ENCODE data around the gene RAB5B.

DNA sequence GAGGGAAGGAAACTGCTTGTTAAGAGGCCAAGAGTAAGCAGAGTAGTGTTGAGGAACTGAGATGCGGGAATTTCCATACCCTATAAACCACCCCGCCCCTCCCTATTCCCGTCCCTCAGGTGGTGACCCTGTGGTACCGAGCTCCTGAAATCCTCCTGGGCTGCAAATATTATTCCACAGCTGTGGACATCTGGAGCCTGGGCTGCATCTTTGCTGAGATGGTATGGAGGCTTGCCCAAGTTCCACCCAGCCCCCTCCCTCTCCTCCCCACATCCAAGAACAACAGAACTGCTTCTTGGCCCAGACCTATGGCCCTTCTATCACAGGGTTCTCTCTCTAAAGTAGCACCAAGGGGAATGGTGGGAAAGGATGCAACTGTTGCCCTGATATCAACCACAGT, 4.5 kb upstream of the RAB5B start:
- TF ChIP-seq, protein P1, sequence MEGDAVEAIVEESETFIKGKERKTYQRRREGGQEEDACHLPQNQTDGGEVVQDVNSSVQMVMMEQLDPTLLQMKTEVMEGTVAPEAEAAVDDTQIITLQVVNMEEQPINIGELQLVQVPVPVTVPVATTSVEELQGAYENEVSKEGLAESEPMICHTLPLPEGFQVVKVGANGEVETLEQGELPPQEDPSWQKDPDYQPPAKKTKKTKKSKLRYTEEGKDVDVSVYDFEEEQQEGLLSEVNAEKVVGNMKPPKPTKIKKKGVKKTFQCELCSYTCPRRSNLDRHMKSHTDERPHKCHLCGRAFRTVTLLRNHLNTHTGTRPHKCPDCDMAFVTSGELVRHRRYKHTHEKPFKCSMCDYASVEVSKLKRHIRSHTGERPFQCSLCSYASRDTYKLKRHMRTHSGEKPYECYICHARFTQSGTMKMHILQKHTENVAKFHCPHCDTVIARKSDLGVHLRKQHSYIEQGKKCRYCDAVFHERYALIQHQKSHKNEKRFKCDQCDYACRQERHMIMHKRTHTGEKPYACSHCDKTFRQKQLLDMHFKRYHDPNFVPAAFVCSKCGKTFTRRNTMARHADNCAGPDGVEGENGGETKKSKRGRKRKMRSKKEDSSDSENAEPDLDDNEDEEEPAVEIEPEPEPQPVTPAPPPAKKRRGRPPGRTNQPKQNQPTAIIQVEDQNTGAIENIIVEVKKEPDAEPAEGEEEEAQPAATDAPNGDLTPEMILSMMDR (IDR thresholded peaks at IDR 0.05 in 4 of 5, conservative IDR thresholded peaks at IDR 0.05 in 1 of 5): no peak
- TF ChIP-seq POLR2A (IDR thresholded peaks at IDR 0.05): no peak
